Esophagus muscularis mucosa (tissue), 4 donors: ENCODE measurements around the gene SPTLC3. TPM values are rescaled to one million over a fixed set of nuclear protein-coding genes. Genes with fewer than 3 reads are reported as not detected.

Experiments
- DNase-seq: peaks from one replicate; pipeline ENCODE4 v3.0.0-alpha.2; 2017; ENCODE audit errors: extremely low spot score
- H3K27ac ChIP-seq, 4 donors: fragments of 200-600 bp; sonication (generic); replicated peaks in 1 of 4; 1 replicate in 3 of 4; 2 replicates in 1 of 4; pipeline ENCODE4 v1.5.1; 2016 to 2019; ENCODE audit warnings: mild to moderate bottlenecking in 1 of 4
- H3K27me3 ChIP-seq, 4 donors: fragments of 200-600 bp; sonication (generic); one replicate each; pipeline versions ENCODE4 v1.5.1 to v1.6.0; 2016 to 2019
- H3K36me3 ChIP-seq, 4 donors: fragments of 200-600 bp; sonication (generic); one replicate each; pipeline ENCODE4 v1.5.1; 2016 to 2019
- H3K4me1 ChIP-seq, 4 donors: fragments of 200-600 bp; sonication (generic); one replicate each; pipeline ENCODE4 v1.5.1; 2016 to 2019
- H3K4me3 ChIP-seq, 4 donors: fragments of 200-600 bp; sonication (generic); 1 replicate in 2 of 4; 2 replicates in 2 of 4; pipeline ENCODE4 v1.5.1; 2016 to 2019; ENCODE audit warnings: mild to moderate bottlenecking in 4 of 4, moderate library complexity in 1 of 4
- H3K9me3 ChIP-seq, 4 donors: fragments of 200-600 bp; sonication (generic); 1 replicate in 3 of 4; 2 replicates in 1 of 4; pipeline ENCODE4 v1.5.1; 2016 to 2019
- EP300 ChIP-seq: sonication (generic); formaldehyde crosslinking; IDR thresholded peaks from one replicate; pipeline ENCODE4 v1.6.1; 2017; ENCODE audit warnings: antibody characterized with exemption
- POLR2A ChIP-seq: fragments of 450-650 bp; IDR thresholded peaks from one replicate; pipeline ENCODE4 v1.6.1; 2017; ENCODE audit warnings: antibody characterized with exemption, moderate library complexity, mild to moderate bottlenecking, low read depth
- POLR2AphosphoS5 ChIP-seq, 2 donors: sonication (generic); formaldehyde crosslinking; IDR thresholded peaks; one replicate each; pipeline ENCODE4 v1.6.1; 2017; ENCODE audit warnings: antibody characterized with exemption in 2 of 2
- WGBS: methylation state at CpG from one replicate; pipeline ENCODE4 v1.1.5; 2018; 5-methylcytosine and 5-hydroxymethylcytosine counted together
- intact Hi-C: fragments of 100-400 bp; cut with DNase I; formaldehyde crosslinking; loops from one replicate; pipeline ENCODE4 v1.15.1; 2023
- total RNA-seq, 4 donors: library from RNA; depleted of rRNA; stranded (reverse); fragments of >200 nt; gene quantifications; one replicate each; pipeline versions ENCODE4 v1.1.0 to v1.2.1, GENCODE V29; 2016
- TF ChIP-seq, protein P1 (sequence below), 3 experiments: fragments of 200-600 bp in 2 of 3; fragments of 450-650 bp in 1 of 3; sonication (generic) in 2 of 3; IDR thresholded peaks; one replicate each; pipeline ENCODE4 v1.5.1; 2017 to 2019; ENCODE audit warnings: antibody characterized with exemption in 3 of 3, mild to moderate bottlenecking in 2 of 3, moderate library complexity in 1 of 3

Gene SPTLC3
- total RNA-seq, 4 donors from 2014 or later, result 2.8 to 12.5 (median 3.9) TPM

DNA sequence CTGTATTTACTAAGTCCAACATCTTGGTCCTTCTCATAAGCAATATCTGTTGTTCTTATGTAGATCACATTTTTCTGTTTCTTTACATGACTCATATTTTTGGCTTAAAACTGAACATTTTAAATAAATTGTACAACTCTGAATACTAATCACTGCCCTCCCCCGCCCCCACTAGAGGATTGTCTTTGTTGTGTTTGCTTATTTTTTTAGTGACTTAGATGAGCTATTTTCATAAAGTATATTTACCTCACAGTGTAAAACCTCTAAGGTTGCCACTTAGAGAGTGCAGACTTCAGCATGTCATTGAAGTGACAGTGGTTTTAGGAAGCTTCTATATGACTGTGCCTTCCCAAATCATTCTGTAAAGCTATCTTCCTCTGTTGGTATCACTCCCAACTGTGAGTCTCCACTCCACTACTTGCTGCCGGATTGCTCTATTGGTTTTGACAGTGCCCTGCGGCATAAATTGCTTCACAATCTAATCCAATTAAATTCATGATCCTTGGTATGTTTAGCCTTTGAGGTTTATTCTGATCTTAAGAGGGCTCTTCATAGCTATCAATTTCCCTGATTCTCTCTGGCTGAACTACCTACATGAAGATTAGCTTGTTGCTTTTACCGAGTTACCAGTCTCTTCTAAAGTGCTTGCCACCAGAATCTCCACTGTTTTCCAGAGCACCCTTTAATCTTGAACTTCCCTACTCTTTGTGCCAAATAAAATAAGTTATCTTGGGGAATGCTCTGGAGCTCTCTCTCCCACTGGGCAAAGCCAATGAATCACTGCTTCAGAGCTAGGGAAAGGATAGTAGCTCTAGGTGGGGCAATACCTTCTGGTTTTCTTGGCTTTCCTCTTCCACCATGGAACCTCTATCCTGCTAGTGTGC, 33.0 kb downstream of the SPTLC3 start:
- Histone ChIP-seq H3K27ac (no peak overlapping the region), H3K4me1 (no peaks in the 10 kb centered on the region), H3K27me3 (no peaks in the 10 kb centered on the region), H3K9me3 (no peaks in the 10 kb centered on the region), H3K36me3 (no peaks in the 10 kb centered on the region), H3K4me3 (no peak overlapping the region)
- no peak for DNase-seq
- 95% methylated on average over 4 of the region's 4 CpGs for WGBS
- no peak for TF ChIP-seq POLR2A
- no peak for TF ChIP-seq EP300
- no peak for TF ChIP-seq POLR2AphosphoS5 (IDR thresholded peaks at IDR 0.05)
- TF ChIP-seq, protein P1, sequence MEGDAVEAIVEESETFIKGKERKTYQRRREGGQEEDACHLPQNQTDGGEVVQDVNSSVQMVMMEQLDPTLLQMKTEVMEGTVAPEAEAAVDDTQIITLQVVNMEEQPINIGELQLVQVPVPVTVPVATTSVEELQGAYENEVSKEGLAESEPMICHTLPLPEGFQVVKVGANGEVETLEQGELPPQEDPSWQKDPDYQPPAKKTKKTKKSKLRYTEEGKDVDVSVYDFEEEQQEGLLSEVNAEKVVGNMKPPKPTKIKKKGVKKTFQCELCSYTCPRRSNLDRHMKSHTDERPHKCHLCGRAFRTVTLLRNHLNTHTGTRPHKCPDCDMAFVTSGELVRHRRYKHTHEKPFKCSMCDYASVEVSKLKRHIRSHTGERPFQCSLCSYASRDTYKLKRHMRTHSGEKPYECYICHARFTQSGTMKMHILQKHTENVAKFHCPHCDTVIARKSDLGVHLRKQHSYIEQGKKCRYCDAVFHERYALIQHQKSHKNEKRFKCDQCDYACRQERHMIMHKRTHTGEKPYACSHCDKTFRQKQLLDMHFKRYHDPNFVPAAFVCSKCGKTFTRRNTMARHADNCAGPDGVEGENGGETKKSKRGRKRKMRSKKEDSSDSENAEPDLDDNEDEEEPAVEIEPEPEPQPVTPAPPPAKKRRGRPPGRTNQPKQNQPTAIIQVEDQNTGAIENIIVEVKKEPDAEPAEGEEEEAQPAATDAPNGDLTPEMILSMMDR (IDR thresholded peaks at IDR 0.05), result no peak
- intact Hi-C loops, result no loop called here

- DNase-seq, result no peak
- Histone ChIP-seq H3K4me1 (no peaks in the 10 kb centered on the region), H3K27me3 (no peaks in the 10 kb centered on the region), H3K9me3 (no peaks in the 10 kb centered on the region), H3K36me3 (no peaks in the 10 kb centered on the region), H3K4me3 (no peak overlapping the region), H3K27ac (no peak overlapping the region)
- TF ChIP-seq POLR2A, result no peak
- TF ChIP-seq, protein P1 (IDR thresholded peaks at IDR 0.05), result no peak
- no peak for TF ChIP-seq POLR2AphosphoS5 (IDR thresholded peaks at IDR 0.05)
- TF ChIP-seq EP300, result no peak
- intact Hi-C loops, result no loop called here
These were observed 33.7 kb downstream of the SPTLC3 start for GRCh38 chr20:13042458-13042794.

- no peak for TF ChIP-seq POLR2A
- TF ChIP-seq EP300, result no peak
- Histone ChIP-seq H3K9me3 (no peaks in the 10 kb centered on the region), H3K36me3 (peaks cover 0 to 13% (median 7%) of the 10 kb centered on the region in 4 donors), H3K27me3 (no peaks in the 10 kb centered on the region), H3K4me1 (no peaks in the 10 kb centered on the region), H3K27ac (no peak overlapping the region), H3K4me3 (no peak overlapping the region)
- intact Hi-C loops, result no loop called here
- DNase-seq, result no peak
- 92% methylated on average over 1 of the region's 1 CpG for WGBS
These were observed 37.6 kb downstream of the SPTLC3 start for GRCh38 chr20:13046409-13046808.

DNA sequence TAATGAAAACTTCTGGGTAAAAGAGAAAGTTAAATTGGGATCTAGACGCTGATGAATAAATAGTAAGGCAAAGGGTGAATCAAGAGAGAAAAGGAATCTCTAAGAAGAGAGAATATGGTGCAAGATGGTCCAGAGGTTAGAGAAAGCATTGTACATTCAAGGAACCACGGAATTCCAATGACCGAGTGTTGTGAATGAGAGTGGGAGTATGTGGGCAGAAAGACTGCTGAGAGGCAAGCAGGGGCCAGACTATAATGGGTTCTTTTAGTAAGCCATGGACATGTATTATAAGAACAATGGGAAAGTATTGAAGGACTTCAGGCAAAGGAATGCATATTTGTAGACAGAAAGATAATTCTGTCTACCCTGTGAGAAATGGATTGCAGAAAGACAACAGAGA, 45.2 kb downstream of the SPTLC3 start:
- Histone ChIP-seq H3K36me3 (peaks cover 0 to 9% (median 5%) of the 10 kb centered on the region in 4 donors), H3K4me3 (no peak overlapping the region), H3K4me1 (no peaks in the 10 kb centered on the region), H3K9me3 (no peaks in the 10 kb centered on the region), H3K27me3 (no peaks in the 10 kb centered on the region), H3K27ac (no peak overlapping the region)
- TF ChIP-seq POLR2A (no peak), POLR2AphosphoS5 (IDR thresholded peaks at IDR 0.05) (no peak), EP300 (no peak)
- TF ChIP-seq, protein P1 (IDR thresholded peaks at IDR 0.05), result no peak
- WGBS, result 88% methylated on average over 3 of the region's 3 CpGs
- no peak for DNase-seq
- intact Hi-C loops, result no loop called here

DNA sequence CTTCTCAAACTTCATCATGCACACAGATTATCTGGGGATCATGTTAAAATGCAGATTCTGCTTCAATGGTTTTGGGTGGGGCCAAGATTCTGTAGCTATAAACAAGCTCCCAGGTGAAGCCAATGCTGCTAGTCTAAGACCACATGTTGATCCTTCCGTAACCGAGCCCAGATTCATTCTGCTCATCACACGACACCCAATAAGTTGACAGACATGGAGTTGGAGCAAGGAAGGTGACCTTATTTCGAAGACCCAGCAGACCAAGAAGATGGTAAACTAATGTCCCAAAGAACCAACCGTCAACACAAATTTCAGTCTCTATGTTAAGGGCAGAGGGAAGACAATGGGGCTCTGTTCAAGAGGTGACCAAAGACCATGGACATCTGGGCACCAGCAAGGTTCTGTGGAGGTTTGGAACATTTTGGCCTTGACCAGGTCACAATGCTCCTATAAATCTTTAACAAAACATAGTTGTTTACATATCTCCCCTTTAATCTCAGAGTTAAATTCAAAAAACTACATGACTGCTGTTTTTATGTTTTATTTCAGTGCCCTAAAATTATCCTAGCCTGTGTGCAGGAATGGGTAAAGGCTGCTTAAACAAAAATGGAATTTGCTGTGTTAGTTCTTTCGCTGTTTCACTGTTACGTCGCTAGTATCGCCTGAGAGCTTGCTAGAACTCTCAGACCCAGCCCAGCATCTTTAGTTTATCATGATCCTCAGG, 50.1 kb downstream of the SPTLC3 start:
- intact Hi-C loops, result no loop called here

More for the DNA sequence above, 50.1 kb downstream of the SPTLC3 start:
- Histone ChIP-seq H3K27me3 (no peaks in the 10 kb centered on the region), H3K27ac (no peak overlapping the region), H3K4me1 (no peaks in the 10 kb centered on the region), H3K36me3 (no peaks in the 10 kb centered on the region), H3K9me3 (no peaks in the 10 kb centered on the region), H3K4me3 (no peak overlapping the region)
- TF ChIP-seq EP300 (no peak), POLR2A (no peak), POLR2AphosphoS5 (IDR thresholded peaks at IDR 0.05) (no peak)
- TF ChIP-seq, protein P1 (IDR thresholded peaks at IDR 0.05), result no peak
- no peak for DNase-seq
- WGBS, result 79% methylated on average over 9 of the region's 9 CpGs
